ENCODE data around the gene IMMP1L. TPM values are rescaled to one million over a fixed set of nuclear protein-coding genes. Genes with fewer than 3 reads are reported as not detected.

The IMMP1L gene
- total and polyA plus RNA-seq, 2 of the 8 experiments (the other 6 are each of a cell fraction or from before 2014, with no cell fraction given), result 27.4 to 47.7 TPM

DNA sequence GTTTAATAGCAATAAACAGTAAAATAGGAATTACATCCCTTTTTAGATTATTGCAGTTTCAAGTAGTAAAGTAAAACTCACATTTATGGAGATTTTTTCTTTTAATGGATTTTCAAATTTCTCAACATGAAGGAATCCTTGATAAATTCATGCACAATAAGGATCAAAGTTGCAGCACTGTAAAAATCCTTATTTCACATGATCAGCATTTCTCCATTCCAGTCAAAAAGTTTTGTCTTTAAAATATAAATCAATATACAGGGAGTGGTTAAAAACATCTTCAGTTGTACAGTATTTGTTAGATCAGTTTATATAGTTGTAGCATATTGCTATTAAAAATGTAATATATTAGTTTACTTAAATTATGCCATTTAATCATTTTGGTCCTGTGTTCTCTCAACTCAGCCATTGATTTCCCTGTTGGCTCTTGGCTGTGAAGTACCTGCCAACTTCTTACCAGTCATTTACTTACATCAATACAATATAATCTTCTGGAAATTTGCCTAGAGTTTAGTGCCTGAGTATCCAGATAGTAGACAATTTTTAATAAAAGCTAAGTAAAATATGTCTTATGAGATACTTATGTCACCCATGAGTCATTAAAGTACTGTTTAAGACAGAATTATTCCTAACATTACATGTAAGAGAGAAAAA lies 12.2 kb upstream of the IMMP1L start (continued):
- no peak for TF ChIP-seq CHD7 (IDR thresholded peaks at IDR 0.05; ENCODE audit: insufficient replicate concordance, low read length)
- TF ChIP-seq TCF12 (IDR thresholded peaks at IDR 0.05; ENCODE audit: low read depth, low read length), result no peak
- no peak for TF ChIP-seq HDAC2 (IDR thresholded peaks at IDR 0.05; ENCODE audit: borderline replicate concordance in 1 of 2, low read depth in 2 of 2, low read length in 2 of 2)
- no peak for TF ChIP-seq SIN3A (conservative IDR thresholded peaks at IDR 0.05 in 1 of 2, IDR thresholded peaks at IDR 0.05 in 1 of 2; ENCODE audit: low read depth in 1 of 2, low read length in 2 of 2)
- TF ChIP-seq RBBP5 (IDR thresholded peaks at IDR 0.05; ENCODE audit: borderline replicate concordance, low read depth, low read length), result no peak
- TF ChIP-seq, protein P1, sequence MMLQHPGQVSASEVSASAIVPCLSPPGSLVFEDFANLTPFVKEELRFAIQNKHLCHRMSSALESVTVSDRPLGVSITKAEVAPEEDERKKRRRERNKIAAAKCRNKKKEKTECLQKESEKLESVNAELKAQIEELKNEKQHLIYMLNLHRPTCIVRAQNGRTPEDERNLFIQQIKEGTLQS (IDR thresholded peaks at IDR 0.05; ENCODE audit: insufficient read depth, low read depth, low read length), result no peak
- no peak for TF ChIP-seq CHD1 (IDR thresholded peaks at IDR 0.05; ENCODE audit: low read depth, low read length)

Measured in H1 (cell line).